GM19240 (cell line): ENCODE data around the gene PPP6R2.

Experiments
- DNase-seq: peaks from one replicate; pipeline ENCODE4 v3.0.0; 2011; ENCODE audit warnings: low spot score; ENCODE audit not compliant: insufficient read length

The PPP6R2 gene

DNA sequence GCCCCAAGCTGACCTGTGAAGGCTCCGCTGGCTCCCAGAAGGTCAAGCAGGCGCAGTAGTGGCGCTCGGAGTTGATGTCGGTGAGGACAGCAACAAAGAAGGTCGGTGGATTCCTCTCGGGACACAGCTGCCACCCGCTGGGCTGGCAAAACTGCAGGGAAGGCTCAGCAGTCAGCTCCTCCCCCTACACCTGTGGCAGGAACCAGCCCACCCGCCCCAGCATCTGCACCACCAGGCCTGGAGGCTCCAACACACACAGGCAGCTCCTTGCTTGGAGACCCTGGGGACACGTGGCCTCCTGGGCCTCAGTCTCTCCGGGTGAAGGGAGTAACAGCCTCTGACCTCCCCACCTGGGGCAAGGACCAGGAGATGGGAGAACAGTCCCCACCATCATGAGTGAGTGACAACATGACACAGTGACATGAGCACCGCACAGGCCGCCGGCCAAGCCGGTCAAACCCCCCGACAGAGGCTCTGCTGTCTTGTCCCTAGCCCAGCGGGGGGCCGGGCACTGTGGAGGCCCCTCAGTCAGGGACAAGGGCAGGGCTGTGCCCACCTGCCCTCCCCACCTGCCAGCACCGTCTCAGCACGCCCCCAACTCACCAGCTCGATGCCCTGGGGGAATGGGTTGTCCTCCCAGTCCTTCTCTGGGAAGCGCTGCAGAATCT lies 124.8 kb downstream of the PPP6R2 start:
- DNase-seq, result no peak

DNA sequence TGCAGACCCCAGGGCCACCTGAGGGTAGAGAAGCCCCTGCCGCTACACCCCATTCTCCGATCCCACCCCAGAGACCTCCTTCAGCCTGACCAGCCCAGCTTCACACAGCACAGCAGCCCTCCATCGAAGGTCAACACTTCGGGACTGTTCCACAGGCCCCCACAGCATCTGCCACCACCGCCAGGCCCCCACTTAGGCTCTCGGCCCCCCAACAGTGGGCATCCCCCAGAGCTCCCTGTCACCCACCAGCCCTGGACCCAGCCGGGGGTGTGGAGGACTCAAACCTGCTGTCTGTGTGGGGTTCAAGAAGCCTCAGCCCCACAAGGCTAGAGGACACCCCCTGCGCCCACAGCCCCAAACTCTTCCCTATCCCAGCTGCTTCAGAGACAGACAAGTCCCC lies 125.5 kb downstream of the PPP6R2 start:
- no peak for DNase-seq

DNA sequence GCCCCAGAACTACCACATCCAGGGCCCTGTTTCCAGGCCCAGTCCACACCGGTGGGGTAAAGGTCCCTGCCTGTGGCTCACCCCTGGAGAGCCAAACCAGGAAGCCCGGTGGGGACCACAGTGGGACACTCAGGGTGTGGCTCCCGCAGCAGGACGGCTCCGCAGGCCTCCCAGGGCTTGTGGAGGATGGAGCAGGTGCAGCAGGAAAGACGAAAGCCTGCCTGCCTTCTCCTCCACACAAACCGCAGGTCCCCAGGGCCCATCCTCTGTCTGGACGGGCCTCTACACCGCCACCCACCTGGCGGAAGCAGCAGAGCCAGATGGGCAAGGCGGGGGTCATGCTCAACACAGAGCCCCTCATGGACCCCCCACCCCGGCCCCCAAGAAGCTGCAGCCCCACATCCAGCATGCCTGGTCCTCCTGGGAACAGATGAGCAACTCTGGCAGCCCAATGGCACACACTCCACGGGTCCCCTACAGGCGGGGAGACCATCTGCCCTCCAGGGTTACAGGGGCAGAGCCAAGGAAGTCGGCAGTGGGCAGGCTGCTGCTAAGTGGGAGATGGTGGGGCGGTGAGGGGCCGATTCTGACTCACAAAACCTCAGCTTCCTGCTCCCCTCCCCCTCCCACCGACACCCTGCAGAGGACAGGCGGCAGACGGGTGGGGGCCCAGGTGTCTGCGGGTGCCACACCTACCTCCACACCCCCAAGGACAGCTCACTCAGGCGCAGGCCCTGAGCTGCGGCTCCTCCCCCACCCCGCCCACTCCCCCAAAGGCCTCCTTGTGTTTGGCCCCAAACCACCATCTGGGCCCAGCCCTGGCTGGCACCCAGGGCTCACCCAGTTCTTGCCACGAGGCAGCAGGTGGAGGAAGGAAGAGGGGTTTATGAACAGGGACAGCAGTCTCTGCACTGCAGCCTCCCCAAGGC lies 126.5 kb downstream of the PPP6R2 start:
- DNase-seq, result peak; percentile 95

DNA sequence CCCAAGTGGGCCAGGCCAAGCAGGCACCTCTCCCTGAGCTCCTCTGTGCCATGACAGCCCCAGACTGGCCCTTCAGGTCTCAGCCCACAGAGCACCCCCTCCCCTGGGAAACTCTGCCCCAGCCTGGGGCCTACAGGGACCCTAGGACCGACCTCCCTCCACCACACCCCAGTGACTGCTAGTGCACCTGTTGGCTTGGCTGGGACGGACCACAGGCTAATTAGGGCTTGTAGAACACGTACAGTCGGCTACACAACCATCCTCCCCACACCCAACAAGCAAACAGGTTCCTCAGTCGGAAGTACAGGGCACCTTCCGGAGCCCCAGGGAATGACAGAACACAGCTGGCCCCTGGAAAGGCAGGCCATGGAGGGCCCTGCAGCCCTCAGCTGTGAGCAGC lies 127.4 kb downstream of the PPP6R2 start:
- no peak for DNase-seq

DNA sequence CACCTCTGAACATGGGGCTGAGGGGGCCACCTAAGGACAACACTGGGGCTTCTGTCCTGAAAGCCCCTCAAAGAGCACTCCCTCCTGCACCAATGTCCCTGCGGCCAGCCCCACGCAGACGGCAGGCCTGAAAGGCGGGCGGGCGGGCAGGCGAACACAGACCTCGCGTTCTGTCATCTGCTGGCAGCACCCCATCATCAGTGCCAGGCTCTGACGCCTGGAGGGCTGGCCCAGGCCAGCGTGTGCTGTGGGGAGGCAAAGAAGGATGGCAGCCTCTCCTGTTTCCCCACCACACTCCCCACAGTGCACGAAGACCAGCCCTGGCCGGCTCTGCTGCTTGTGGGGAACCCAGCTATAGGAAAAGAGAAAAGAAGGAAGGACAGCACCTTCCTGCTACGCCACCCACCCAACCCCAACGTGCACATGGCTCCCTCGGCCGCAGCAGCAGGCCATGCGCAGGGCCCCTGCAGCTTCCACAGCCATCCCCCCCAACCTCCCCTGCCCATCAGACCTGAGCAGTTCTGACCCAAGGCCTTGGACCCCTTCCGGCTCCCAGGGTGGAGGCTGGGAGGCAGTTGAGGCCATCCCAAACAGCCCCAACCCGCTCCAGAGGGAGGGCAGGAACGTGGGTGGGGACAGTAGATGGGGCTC lies 128.2 kb downstream of the PPP6R2 start:
- no peak for DNase-seq

DNA sequence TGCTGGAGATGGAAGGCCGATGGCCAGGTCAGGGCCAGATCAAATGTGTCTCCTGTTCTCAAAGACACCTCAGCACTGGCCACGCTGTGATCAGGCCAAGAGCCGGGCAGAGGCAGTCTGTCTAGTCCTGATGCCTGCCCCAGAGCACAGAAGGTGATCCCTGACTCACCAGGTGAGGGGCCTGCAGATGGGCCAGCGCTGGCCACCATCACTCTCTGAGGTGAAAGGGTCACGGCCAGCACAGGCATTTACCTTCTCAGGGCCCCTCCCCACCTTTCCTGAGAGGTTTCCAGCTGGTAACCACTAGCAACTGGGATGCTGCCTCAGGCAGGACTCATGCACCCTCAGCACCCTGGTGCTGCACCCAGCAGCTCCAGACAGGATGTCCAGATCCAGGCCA lies 128.8 kb downstream of the PPP6R2 start:
- no peak for DNase-seq

DNA sequence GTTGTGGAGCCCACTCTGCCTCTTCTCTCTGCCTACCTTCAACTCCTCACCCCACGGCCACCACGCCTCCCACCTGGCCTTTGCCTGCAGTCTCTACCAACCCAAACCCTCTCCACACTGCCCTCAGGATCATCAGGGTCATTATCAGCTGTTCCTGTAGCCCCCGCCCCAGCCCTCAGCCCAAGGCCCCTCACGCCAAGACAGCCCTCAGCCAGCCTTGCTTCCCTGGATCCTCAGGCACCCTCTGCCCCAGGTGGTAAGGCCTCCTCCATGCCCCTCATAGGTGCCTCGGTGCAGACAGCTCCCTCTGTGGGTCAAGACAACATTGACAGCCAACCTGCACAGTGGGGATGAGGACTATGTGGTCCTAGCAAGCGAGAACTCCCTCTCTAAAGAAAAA lies 130.0 kb downstream of the PPP6R2 start:
- DNase-seq, result no peak

DNA sequence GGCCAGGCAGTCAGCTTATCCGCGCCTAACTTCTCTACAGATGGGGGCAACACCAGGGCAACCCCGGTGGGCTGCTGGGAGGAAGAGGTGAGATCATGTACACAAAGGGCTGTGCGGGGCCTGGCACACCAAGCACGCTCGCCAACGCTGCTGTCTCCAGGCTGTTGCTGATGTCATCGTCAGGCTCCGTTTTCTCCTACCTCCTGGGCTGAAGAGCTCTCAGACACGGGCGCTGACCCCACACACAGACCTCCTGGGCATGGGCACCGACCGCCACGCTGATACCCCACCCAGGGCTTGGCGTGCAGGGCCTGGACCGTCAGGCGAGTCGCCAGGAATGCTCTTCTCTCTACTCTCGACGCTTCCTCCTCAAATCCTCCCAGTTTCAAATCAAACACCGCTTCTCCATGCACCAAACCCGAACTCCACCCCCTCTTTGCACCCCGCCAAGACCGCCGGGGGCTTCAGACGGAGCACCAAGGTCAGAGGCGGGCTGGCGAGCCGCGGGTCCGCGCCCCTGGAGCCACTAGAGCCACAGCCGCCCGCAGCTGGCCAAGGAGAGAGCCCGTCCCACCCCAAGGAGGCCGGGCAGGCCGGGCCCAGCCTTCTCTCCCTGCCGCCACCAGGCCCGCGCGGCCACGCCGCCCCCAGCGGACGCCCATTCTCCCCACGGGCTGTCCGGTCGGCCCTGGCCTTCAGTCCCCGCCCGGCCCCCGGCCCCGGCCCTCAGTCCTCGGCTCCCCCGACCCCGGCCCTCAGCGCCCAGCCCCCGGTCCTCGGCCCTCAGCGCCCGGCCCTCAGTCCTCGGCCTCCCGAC lies 130.9 kb downstream of the PPP6R2 start:
- no peak for DNase-seq

DNA sequence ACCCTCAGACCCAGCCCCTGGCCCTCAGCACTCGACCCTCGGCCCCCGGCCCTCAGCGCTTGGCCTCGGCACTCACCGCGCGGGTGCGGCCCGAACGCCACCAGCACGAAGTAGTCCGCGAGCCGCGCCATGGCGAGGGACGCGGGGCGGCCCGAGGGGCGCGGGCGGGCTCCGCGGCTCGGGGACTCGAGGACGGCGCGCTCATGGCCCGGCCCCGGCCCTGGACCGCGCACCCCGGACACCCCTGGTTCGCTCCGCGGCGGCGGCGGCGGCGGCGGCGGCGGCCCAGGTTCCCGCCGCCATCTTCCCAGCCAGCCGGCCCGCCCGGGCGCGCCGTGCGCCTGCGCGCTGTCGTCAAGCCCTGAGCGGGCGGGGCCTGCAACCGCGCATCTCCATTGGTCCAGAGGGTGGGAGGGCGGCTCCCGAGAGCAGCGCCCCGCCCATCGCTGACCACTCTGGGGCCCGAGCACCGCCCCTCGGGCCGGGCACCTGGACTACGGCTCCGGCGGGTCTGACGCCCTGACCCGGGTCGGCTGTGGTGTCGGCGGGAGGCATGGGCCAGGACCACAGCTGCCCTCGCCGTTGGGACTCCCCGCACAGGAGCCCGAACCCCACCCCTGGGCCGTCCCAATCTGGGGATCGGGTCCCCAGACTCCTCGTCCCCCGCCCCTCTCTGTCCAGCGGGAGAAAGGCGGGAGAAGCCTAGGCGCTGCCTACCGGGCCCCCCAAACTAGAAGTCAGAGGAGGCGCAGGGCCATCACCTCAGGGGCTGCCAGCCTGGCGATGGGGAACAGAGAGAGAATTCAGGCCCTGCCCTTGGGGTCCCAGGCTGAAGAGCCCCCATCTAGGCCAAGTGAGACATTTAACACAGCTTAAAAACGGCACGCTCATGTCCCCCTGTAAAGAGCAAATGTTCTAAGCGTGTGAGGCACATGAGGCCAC lies 131.9 kb downstream of the PPP6R2 start, which contains the start of gene SBF1:
SBF1 (minus strand) TSS at position 326 of the 942 bp plus-strand sequence; CDS start at position 131, 195 bp downstream.
- peak; percentile 98 for DNase-seq

DNA sequence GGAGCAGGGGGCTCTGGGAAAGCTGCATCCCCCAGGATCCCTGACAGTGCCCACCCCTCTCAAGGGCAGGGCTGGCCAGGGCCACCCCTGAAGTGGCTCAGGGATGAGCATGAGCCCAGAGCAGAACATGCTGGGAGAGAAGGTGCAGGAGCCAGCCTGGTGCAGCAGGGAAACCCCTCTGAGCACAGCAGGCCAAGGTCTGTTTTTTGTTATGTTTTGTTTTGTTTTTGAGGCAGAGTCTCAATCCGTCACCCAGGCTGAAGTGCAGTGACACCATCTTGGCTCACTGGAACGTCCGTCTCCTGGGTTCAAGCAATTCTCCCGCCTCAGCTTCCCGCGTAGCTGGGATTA lies 132.5 kb downstream of the PPP6R2 start:
- DNase-seq, result no peak

DNA sequence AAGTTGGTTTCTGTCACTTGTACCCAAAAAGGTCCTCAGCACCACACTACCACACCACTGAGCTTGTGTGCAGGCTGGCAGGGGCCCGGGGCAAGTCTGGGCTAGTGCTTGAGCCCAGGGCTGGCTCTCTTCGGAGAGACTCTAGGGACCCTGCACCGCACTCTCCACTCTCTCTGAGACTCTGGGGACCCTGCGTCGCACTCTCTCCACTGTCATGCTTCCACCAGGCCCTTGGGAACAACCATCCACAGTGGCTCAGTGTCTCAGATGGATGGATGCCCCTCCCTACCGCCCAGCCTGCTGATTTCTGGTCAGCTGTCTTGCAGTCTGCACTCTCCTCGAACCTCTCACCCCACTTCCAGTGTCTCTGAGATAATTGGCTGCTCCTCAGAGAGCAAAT lies 133.7 kb downstream of the PPP6R2 start:
- DNase-seq, result no peak

DNA sequence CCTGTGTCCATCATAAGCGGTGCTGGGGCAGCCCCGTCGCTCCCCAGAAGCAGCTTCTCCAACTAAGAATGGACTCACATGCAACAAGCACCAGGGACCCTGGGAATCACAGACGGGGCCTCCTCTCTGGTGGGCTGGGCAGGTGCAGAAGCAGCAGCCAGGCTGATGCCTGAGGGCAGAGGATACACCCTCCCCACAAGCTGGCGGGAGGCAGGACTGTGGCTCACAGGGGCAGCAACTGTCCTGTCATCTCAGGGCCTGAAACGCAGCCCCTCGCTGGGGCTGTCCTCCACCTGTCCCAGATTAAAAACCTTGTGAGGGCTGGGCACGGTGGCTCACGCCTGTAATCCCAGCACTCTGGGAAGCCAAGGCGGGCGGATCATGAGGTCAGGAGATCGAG lies 134.8 kb downstream of the PPP6R2 start:
- DNase-seq, result no peak

DNA sequence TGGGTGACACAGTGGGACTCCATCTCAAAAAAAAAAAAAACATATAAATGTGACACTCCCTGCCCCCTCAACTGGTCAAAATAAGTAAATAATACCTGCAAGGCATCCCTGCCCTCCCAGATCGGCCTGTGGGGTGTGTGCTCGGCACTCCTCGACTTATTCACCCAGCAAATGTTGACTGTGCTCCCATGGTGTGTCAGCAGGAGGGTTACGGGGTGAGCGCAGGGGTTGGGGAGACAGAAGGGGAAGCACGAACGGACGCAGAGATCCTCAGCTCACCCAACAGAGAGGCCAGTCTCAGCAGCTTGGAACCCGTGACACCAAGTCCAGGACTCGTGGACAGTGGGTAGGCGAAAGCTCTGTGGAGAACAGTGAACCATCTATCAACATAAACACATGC lies 136.6 kb downstream of the PPP6R2 start:
- no peak for DNase-seq

DNA sequence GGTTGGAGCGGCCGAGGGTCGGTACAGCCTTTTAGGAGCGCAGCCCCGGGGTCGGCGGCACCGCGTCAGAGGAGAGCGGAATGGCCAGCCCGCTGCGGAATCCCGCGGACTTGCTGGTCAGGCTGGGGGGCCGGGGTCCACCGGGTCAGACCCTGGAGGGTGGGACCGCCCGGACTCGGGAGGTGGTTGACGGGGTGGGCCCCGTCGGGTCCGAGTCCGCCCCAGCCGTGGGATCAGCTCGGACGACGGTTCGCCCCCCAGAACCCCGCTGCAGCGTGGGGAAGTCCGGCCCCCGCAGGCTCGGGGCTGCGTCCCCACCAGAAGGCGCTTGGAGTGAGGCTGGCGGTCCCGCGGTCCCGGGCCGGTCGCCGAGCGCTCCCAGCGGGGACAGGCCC lies 137.9 kb downstream of the PPP6R2 start:
- DNase-seq, result no peak

DNA sequence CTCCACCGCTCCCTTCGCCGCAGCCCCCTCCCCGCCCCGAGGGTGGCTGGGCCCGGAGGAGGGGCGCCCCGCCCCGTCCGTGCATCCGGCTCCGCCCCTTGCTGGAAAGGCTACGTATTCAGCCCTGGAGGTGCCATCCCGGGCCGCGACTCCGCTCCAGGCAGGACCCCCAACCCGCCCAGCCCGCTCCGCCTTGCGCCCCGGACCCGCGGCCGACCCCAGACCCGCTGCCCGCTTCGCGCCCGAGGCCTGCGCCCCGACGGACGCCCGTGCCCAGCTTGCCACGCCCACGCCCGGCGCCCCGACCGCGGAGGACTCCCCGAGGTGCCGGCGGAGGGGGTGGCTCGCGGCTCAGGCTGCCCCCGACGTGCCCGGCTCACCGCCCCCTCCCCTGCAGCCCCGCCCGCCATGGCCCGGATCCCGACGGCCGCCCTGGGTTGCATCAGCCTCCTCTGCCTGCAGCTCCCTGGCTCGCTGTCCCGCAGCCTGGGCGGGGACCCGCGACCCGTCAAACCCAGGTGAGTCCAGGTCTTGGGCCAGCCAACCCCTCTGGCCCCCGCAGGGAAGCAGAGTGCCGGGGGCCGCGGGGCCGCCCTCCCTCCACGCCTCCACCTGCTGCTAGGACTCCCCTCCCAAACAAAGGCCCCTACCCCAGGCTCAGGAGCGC lies 138.4 kb downstream of the PPP6R2 start, which contains the start of gene ADM2:
ADM2 (plus strand) TSS at position 104 of the 667 bp plus-strand sequence; CDS start at position 409, 305 bp downstream.
- DNase-seq, result no peak

DNA sequence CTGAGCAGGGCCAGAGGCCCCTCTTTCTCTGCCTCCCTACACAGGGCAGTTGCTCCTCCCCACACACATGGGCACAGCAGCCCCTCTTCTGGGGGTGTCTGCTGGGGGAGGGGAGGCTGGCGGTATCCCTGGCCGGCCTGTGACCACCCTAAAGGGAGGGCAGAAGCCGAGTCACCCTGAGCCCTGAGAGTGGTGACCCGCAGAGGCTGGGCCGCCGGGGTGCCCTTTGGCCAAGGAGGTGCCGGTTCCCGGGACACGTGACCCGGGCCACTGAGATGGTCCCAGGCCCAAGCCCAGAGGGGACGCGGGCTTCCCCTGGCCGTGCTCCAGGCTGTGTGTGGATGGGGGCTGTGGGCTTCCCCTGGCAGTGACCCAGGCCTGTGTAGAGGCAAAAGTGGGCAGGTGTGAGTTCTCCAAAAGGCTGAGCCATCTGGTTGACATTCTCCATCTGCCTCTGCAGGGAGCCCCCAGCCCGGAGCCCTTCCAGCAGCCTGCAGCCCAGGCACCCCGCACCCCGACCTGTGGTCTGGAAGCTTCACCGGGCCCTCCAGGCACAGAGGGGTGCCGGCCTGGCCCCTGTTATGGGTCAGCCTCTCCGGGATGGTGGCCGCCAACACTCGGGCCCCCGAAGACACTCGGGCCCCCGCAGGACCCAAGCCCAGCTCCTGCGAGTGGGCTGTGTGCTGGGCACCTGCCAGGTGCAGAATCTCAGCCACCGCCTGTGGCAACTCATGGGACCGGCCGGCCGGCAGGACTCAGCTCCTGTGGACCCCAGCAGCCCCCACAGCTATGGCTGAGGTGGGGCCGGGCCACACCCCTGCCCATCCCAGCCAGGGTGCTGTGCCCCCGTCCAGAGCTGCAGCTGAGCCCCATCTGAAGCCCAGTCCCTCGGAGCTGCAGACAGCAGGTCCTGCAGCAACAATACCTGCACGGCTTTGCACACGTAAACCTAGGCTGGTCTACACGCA lies 139.3 kb downstream of the PPP6R2 start:
- no peak for DNase-seq

DNA sequence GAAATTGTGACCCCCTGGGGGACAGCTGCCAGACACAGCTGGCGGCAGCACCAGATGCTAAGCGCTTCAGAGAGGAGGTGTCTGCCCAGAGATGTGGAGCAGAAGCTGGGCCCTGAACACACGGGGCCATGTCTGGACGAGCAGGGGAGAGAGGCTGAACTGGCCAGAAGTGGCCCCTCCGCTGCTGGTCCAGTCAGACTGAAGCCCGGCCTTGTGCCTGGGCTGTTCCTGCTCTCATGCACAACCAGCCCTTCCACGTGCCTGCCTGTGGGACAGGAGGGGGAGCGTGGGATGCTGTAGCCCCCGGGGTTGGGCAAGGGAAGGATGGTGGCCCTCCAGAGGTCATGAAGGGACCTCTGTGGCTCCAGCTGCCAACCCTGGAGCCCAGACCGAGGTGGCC lies 140.0 kb downstream of the PPP6R2 start:
- DNase-seq, result no peak

DNA sequence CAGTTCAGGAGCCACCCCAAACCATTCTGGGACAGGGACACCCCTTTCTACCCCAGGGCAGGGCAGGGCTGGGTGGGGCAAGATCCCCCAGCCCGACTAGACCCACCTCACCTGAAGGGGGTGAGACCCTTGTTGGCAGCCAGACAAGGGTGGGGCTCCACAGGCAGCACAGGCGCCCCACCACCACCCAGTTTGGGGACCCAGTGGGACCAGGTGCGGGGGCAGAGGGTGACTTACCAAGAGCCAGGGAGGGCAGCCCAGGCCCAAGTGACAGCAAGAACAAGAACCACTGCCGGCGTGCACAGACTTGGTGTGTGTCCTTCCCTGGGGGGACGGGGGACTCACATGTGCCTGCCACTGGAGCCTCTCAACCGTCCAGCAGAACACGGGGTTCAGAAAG lies 140.4 kb downstream of the PPP6R2 start:
- DNase-seq, result no peak
